ENCODE data around the gene DIAPH3.

DNA sequence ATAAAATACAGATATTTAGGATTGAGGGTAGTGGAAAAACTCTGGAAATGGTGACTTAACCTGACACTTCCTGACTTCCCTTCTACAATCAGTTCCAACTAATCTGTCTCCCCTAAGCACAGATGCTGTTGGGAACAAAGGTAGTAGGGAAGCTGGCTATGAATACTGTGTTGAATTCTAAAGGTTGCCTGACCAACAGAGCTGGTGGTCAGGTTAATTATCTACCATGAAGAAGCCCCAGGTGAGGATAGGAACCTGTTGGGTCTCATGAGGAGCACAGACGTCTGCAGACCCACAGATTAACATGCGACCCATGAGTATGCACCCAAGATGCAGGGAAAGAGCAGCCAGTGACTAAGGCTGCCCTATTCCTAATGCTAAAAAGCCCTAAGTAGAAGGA lies 172.3 kb downstream of the DIAPH3 start:
- no peak for TF ChIP-seq CTCF (IDR thresholded peaks at IDR 0.05)
- TF ChIP-seq POLR2AphosphoS5 (IDR thresholded peaks at IDR 0.05), result no peak

Measured in breast epithelium (tissue), 3 donors.